Measurements from ENCODE around the gene PRG3.

Gene PRG3

DNA sequence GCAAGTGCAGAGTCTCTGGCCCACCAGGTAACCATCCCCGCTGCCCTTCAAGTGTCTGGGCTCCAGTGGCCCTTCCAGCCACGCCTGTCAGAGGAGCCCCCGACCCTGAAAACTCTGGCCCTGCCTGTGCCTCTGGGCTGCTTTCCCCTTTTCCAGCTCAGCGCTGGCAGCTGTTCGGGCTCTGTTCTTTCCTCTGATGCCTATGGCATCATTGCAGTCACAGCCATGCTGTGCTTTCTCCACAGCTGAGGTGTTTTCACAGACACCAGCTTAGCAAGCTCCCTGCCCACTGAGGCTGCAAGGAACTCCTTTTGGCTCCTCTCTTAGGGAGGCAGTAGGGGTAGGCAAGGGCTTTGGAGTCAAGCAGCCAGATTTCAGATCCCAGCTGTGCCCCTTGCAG is 21.6 kb downstream of the PRG3 start:
- DNase-seq (ENCODE audit: low read depth): no peak

- no peak for DNase-seq (ENCODE audit: low read depth)
Observed at GRCh38 chr11:57358991-57359390, 22.0 kb downstream of the PRG3 start.

- no peak for DNase-seq (ENCODE audit: low read depth)
Observed at GRCh38 chr11:57358543-57358961, 22.4 kb downstream of the PRG3 start.

DNA sequence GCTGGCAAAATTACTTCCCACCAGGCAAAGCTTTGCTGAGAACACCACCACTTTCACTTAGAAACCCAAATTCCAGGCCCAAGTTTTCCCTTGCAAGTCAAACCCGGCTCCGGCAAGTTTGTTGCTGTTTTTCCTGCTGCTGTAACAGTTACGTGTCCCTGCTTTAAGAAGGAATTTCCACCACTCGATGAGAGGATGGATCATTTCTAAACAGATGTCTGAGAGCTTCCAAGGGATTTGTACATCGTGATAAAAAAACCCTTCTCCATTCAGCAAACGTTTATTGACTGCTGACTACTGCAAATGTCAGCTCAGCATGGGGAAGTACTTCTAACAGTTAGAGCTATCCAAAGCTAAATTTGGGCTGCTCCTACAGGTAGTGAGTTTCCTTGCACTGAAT is 23.1 kb downstream of the PRG3 start:
- no peak for DNase-seq (ENCODE audit: low read depth)

DNA sequence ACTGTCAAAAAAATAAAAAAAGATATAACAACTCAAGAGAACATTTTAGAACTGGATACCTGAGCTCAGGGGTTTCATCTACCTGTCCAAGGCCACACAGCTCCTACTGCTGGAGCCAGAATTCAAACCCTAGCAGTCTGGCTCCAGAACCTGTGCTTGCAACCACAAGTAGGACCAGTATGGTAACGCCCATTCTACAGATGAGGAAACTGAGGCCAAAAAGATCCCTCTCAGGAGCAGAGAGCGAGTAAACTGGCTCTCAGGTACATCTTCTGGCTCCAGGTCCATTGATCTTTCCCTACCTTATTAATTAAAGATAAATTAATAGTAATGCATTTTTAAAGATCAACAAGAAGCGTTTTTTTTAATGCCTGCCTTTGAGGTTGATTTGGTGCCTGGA is 23.6 kb downstream of the PRG3 start:
- DNase-seq (ENCODE audit: low read depth): no peak

DNA sequence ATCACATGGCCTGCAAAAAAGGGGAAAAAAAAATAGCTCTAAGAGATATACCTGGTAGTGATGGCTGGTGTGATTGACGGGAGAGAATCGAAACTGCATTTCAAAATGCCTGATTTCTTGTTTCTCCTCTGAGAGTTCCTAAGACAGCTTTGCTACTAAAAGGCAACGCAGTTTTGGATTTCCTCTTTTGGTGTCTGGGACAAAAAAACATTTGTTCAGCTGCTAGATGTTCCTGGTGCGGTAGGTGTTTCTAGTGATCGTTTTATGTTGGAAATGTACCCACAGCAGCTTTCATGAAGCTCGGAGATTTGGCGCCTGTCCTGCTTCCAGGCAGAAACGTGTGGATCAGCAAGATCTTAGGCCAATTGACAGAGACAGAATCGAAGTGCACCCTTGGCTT is 24.7 kb downstream of the PRG3 start:
- DNase-seq (ENCODE audit: low read depth): no peak

DNA sequence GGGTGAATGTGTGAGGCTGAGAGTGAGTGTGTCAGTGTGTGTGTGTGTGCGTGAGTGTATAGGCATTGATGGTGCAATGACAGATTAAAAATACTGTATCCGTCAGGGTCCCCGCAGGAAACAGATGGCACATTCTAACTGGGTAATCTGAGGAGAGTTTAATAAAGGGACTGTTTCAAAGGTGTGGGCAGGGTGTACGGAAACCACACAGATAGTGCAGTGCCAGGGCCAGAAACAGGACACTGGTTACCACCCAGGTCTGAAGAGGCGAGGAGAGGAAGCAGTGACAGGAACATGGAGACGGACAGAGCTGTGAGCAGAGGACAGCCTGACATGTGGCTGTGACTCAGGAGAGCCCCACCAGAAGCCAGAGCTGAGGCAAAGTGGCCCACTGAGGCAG is 26.3 kb downstream of the PRG3 start:
- DNase-seq (ENCODE audit: low read depth): no peak

GRCh38 chr11:57353852-57354251 is 27.1 kb downstream of the PRG3 start:
- DNase-seq (ENCODE audit: low read depth): no peak

DNA sequence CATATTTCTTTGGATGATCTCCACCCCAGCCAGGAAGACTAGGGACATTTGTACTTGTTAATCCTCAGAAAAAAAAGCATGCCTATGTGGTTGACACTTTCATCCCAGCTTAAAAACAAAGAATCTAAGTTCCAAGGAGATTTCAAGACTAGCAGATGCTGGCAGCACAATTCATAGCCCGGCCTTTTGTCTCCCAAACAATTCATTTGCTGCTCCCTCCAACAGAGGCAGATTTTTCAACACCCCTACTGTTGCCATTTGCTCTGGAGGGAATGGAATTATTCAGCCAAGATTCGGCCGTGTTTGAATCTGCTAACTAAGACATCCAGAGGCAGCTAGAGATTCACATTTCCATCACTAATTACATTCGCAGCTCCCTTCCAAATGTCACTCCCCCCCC is 27.5 kb downstream of the PRG3 start:
- no peak for DNase-seq (ENCODE audit: low read depth)

DNA sequence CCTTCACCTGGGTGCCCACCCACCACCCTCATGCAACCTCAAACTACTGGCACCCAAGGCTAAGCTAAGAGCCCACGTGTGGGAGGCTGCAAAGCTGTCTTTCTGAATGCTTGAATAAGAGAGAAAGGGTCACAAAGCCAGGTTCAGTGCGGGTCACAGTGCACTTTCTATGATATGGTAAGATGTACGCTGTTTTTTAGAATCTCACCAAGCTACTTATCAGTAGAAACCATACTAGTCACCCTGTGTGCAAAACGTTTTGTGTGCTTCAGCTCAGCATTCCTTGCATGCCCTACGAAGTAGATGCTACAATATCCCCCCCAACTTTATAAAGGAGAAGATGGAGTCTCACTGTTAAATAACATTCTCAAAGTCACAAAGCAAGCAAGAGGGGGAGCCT is 27.9 kb downstream of the PRG3 start:
- DNase-seq (ENCODE audit: low read depth): no peak

- DNase-seq (ENCODE audit: low read depth): no peak
Observed at GRCh38 chr11:57349491-57350274, 31.3 kb downstream of the PRG3 start.

GRCh38 chr11:57348636-57349313 is 32.2 kb downstream of the PRG3 start:
- no peak for DNase-seq (ENCODE audit: low read depth)

DNA sequence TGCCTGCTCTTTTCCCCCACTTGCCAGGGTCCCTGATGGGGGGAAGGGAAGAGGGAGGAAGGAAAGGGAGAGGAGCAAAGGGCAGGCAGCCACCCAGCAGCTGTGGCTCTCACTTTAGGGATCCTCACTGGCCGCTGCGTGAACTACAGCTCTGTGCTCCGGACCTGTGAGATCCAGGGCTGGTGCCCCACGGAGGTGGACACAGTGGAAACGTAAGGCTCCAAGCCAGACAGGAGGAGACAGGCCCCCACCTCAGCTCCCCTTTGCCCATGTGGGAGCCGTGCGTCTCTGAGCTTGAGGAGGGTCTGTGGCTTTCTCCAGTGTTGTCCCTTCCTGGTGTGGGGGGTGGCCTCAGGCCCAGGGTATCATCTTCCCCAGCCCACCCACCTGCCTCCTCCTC is 32.9 kb downstream of the PRG3 start:
- no peak for DNase-seq (ENCODE audit: low read depth)

DNA sequence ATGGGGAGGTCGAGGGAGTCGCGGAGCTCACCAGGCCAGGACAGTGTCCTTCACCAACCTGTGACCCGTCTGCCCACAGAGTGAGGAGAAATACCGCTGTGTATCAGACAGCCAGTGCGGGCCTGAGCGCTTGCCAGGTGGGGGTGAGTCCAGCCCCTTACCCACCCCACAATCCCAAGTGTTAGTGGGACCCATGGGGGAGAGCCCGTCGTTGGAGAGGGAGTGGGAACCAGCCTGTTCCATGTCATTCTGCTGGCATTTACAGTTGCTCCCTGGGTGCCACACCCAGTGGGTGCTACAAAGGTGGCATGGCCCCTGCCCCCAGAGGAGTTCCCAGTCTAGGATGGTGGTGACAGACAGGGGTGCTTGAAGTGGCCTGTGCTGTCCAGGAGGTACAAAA is 33.6 kb downstream of the PRG3 start:
- no peak for DNase-seq (ENCODE audit: low read depth)

GRCh38 chr11:57345555-57346211 is 35.3 kb downstream of the PRG3 start:
- no peak for DNase-seq (ENCODE audit: low read depth)

GRCh38 chr11:57344826-57345225 is 36.1 kb downstream of the PRG3 start:
- DNase-seq (ENCODE audit: low read depth): no peak

- DNase-seq (ENCODE audit: low read depth): no peak
Observed at GRCh38 chr11:57343825-57344224, 37.1 kb downstream of the PRG3 start.

- DNase-seq (ENCODE audit: low read depth): no peak
Observed at GRCh38 chr11:57342702-57343101, 38.2 kb downstream of the PRG3 start.

GRCh38 chr11:57341250-57341808 is 39.6 kb downstream of the PRG3 start:
- no peak for DNase-seq (ENCODE audit: low read depth)

DNA sequence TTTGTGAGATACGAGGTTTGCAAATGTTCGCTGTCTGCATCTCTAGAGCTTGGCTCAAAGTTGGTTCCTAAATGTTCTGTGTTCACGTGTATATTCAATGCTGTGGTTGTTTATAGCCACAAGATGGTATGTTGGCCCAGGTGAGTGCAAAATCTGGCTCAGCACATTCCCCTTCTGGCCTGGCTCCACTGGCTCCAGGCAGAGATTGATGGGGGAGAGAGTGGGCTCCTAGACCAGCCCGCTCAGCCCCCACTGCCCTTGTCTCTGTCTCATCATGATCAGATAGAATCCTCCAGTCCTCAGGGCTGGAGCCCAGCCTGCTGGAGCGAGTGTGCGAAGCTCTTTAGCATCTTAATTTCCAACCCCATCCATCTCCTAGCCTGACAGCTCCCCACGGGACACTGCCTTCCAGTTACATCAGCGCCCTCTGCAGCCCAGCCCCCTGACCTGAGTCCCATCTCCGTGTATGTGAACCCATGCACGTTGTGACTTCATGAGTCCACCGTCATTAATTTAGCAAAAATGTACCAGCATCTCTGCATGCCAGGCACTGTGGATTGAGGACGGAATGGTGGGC is 40.8 kb downstream of the PRG3 start:
- no peak for DNase-seq (ENCODE audit: low read depth)

DNA sequence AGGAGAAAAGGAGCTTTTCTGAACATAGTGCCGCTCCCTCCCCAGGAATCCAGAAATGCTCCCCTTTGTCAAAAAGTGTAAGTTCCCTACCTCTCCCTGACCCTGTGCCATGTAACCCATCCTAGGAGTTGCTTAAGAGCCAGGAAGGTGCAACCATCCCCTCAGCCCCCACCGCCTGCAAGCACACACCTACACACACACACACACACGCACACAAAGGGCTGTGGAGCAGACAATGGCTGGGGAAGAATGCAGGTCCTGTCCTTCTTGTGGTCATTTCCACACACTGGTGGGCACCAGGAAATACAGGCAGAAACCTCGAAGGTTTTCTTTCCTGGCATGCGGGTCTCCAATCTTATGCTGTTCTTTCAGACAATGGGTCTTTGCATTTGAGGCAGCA is 41.6 kb downstream of the PRG3 start:
- DNase-seq (ENCODE audit: low read depth): no peak

- no peak for DNase-seq (ENCODE audit: low read depth)
Observed at GRCh38 chr11:57338142-57338541, 42.8 kb downstream of the PRG3 start, which contains the start of gene P2RX3. Gene P2RX3, plus strand, starts transcription at chr11:57338352. Its CDS starts 199 bp downstream, at chr11:57338551.
